Uterus (tissue), 2 donors: ENCODE data around the gene NOXA1.

Experiments used
- POLR2A ChIP-seq, 2 donors: fragments of 450-650 bp; IDR thresholded peaks; one replicate each; pipeline ENCODE4 v1.6.1; 2016; ENCODE audit warnings: antibody characterized with exemption in 2 of 2, mild to moderate bottlenecking in 1 of 2, moderate library complexity in 1 of 2
- TF ChIP-seq, protein P1 (sequence below), 4 experiments: fragments of 200-600 bp in 2 of 4; fragments of 450-650 bp in 2 of 4; sonication (generic) in 2 of 4; IDR thresholded peaks; one replicate each; pipeline ENCODE4 v1.5.1; 2016 to 2019; ENCODE audit warnings: antibody characterized with exemption in 4 of 4, mild to moderate bottlenecking in 2 of 4, moderate library complexity in 1 of 4

DNA sequence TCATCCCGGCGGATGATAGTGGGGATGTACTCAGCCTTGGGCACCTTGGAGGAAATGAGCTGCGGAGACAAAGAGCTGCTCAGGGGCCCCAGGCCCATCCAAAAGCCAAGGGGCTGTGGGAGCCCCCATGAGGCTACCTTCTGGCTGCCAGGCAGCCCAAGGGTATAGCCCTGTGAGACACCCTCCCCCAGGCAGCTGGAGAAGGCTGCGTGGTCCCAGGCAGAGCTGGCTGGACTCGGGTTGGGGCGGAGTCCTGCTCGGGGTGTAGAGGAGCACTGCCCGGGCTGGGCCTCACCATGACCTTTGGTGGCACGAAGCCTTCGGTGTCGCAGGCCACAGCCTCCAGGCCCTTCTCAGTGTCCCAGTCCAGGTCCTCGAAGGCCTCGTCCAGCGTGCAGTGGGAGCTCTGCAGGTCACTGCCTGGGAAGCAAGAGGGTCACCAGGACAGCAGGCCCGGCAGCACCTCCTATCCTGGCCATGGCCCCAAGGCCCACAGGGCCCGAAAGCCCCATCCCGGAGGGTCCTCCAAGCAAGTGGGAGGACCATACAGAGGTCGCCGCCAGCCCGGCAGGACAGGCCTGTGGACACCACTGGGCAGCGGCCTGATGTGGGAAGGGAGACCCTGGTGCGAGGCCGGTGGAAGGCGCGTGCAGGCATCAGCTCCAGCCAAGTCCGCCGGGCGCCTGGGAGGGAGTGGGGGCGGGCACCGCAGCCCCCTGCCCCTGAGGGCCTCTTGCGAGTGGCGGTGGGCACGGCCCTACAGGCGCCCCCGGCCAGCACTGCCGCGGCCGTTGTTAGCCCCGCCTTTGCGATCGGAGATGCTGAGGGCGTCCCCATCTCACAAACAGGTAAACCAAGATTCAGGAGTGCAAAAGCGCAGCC, 29.8 kb downstream of the NOXA1 start:
- TF ChIP-seq, protein P1, sequence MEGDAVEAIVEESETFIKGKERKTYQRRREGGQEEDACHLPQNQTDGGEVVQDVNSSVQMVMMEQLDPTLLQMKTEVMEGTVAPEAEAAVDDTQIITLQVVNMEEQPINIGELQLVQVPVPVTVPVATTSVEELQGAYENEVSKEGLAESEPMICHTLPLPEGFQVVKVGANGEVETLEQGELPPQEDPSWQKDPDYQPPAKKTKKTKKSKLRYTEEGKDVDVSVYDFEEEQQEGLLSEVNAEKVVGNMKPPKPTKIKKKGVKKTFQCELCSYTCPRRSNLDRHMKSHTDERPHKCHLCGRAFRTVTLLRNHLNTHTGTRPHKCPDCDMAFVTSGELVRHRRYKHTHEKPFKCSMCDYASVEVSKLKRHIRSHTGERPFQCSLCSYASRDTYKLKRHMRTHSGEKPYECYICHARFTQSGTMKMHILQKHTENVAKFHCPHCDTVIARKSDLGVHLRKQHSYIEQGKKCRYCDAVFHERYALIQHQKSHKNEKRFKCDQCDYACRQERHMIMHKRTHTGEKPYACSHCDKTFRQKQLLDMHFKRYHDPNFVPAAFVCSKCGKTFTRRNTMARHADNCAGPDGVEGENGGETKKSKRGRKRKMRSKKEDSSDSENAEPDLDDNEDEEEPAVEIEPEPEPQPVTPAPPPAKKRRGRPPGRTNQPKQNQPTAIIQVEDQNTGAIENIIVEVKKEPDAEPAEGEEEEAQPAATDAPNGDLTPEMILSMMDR (IDR thresholded peaks at IDR 0.05), result no peak
- no peak for TF ChIP-seq POLR2A (IDR thresholded peaks at IDR 0.05)
